ENCODE results near the gene RIGI.

Gene RIGI

DNA sequence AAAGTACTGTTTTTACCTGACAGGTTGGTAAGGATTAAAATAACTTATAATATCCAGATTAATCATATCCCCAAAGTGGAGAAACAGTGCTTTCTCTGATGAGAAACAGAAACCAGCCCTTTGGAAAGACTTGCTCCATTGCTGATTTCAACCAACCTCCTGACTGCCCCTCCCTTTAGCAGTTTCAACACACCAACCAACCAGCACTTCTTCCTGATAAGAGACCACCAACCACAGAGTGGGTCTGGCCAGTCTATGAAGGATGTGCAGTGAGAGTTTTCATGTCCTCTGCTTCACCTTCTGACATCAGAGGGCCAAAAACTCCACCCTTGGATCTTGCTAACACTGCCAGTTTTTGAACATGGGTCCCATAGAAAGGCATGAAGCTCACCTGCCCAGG, 28.1 kb downstream of the RIGI start:
- Histone ChIP-seq H3K9ac (ENCODE audit: low read length) (no peak overlapping the region), H3K4me3 (ENCODE audit: insufficient read depth in 1 of 2, low read depth in 1 of 2, low read length in 2 of 2) (no peak overlapping the region), H2BK12ac (ENCODE audit: low read length in 2 of 2) (no peak overlapping the region), H2AK5ac (ENCODE audit: low read length, severe bottlenecking) (no peak overlapping the region), H3K27me3 (ENCODE audit: control insufficient read depth in 1 of 2, insufficient read depth in 1 of 2, low read length in 2 of 2) (no peaks in the 10 kb centered on the region), H3K36me3 (ENCODE audit: control insufficient read depth in 1 of 2, insufficient read depth in 2 of 2, low read depth in 1 of 2, low read length in 2 of 2) (peaks cover 12 to 62% of the 10 kb centered on the region in 2 experiments), H3K4ac (ENCODE audit: low read depth in 1 of 2, low read length in 2 of 2) (no peak overlapping the region), H4K91ac (ENCODE audit: low read length) (no peak overlapping the region), H3K9me3 (ENCODE audit: control insufficient read depth, low read length) (no peaks in the 10 kb centered on the region), H3K23ac (ENCODE audit: low read length in 2 of 2) (no peak overlapping the region), H3K4me1 (ENCODE audit: control insufficient read depth, insufficient read depth, low read depth, low read length) (peaks cover 2% of the 10 kb centered on the region), H2BK5ac (ENCODE audit: low read depth, low read length, poor library complexity, severe bottlenecking) (no peak overlapping the region), H3K4me2 (ENCODE audit: low read length, poor library complexity, severe bottlenecking) (no peak overlapping the region), H3K79me1 (replicated peaks; ENCODE audit: low read length, poor library complexity, severe bottlenecking) (peaks cover 12% of the 10 kb centered on the region), H3K27ac (ENCODE audit: low read length, poor library complexity, severe bottlenecking) (no peak overlapping the region), H2BK15ac (ENCODE audit: low read depth, poor library complexity, severe bottlenecking) (no peak overlapping the region), H4K8ac (ENCODE audit: low read length) (no peak overlapping the region), H3K18ac (ENCODE audit: low read depth in 1 of 2, low read length in 2 of 2) (no peak overlapping the region), H2AFZ (ENCODE audit: low read depth, low read length) (no peak overlapping the region), H2BK120ac (ENCODE audit: low read depth, low read length) (no peak overlapping the region), H3K14ac (ENCODE audit: low read length in 2 of 2) (no peak overlapping the region)
- no peak for DNase-seq

GRCh38 chr9:32490601-32491000, 35.4 kb downstream of the RIGI start:
- H4K91ac ChIP-seq (ENCODE audit: low read length), result no peak overlapping the region
- DNase-seq, result no peak
- H3K4me3 ChIP-seq (ENCODE audit: insufficient read depth in 1 of 2, low read depth in 1 of 2, low read length in 2 of 2), result no peak overlapping the region
- no peak overlapping the region for H3K4me2 ChIP-seq (ENCODE audit: low read length, poor library complexity, severe bottlenecking)
- H3K27ac ChIP-seq (ENCODE audit: low read length, poor library complexity, severe bottlenecking), result no peak overlapping the region
- H2BK120ac ChIP-seq (ENCODE audit: low read depth, low read length), result no peak overlapping the region
- no peaks in the 10 kb centered on the region for H3K9me3 ChIP-seq (ENCODE audit: control insufficient read depth, low read length)
- H3K36me3 ChIP-seq (ENCODE audit: control insufficient read depth in 1 of 2, insufficient read depth in 2 of 2, low read depth in 1 of 2, low read length in 2 of 2), result peaks cover 8 to 89% of the 10 kb centered on the region in 2 experiments
- H4K8ac ChIP-seq (ENCODE audit: low read length), result no peak overlapping the region
- H3K18ac ChIP-seq (ENCODE audit: low read depth in 1 of 2, low read length in 2 of 2), result no peak overlapping the region
- no peak overlapping the region for H2AK5ac ChIP-seq (ENCODE audit: low read length, severe bottlenecking)
- H3K4ac ChIP-seq (ENCODE audit: low read depth in 1 of 2, low read length in 2 of 2), result no peak overlapping the region
- 96% methylated on average over 3 of the region's 3 CpGs for WGBS
- no peak overlapping the region for H3K9ac ChIP-seq (ENCODE audit: low read length)
- no peak overlapping the region for H2AFZ ChIP-seq (ENCODE audit: low read depth, low read length)
- peaks cover 13% of the 10 kb centered on the region for H3K79me1 ChIP-seq (replicated peaks; ENCODE audit: low read length, poor library complexity, severe bottlenecking)
- H2BK15ac ChIP-seq (ENCODE audit: low read depth, poor library complexity, severe bottlenecking), result no peak overlapping the region
- no peak overlapping the region for H2BK12ac ChIP-seq (ENCODE audit: low read length in 2 of 2)
- no peak overlapping the region for H3K23ac ChIP-seq (ENCODE audit: low read length in 2 of 2)
- H3K4me1 ChIP-seq (ENCODE audit: control insufficient read depth, insufficient read depth, low read depth, low read length), result no peaks in the 10 kb centered on the region
- no peak overlapping the region for H3K14ac ChIP-seq (ENCODE audit: low read length in 2 of 2)
- H2BK5ac ChIP-seq (ENCODE audit: low read depth, low read length, poor library complexity, severe bottlenecking), result no peak overlapping the region
- H3K27me3 ChIP-seq (ENCODE audit: control insufficient read depth in 1 of 2, insufficient read depth in 1 of 2, low read length in 2 of 2), result no peaks in the 10 kb centered on the region

- H3K27me3 ChIP-seq (ENCODE audit: control insufficient read depth in 1 of 2, insufficient read depth in 1 of 2, low read length in 2 of 2), result no peaks in the 10 kb centered on the region
- no peak overlapping the region for H2BK120ac ChIP-seq (ENCODE audit: low read depth, low read length)
- no peak for DNase-seq
- H3K4me1 ChIP-seq (ENCODE audit: control insufficient read depth, insufficient read depth, low read depth, low read length), result no peaks in the 10 kb centered on the region
- H2AFZ ChIP-seq (ENCODE audit: low read depth, low read length), result no peak overlapping the region
- H3K14ac ChIP-seq (ENCODE audit: low read length in 2 of 2), result no peak overlapping the region
- peaks cover 22 to 97% of the 10 kb centered on the region in 2 experiments for H3K36me3 ChIP-seq (ENCODE audit: control insufficient read depth in 1 of 2, insufficient read depth in 2 of 2, low read depth in 1 of 2, low read length in 2 of 2)
- no peak overlapping the region for H2BK5ac ChIP-seq (ENCODE audit: low read depth, low read length, poor library complexity, severe bottlenecking)
- no peak overlapping the region for H3K4ac ChIP-seq (ENCODE audit: low read depth in 1 of 2, low read length in 2 of 2)
- H3K79me1 ChIP-seq (replicated peaks; ENCODE audit: low read length, poor library complexity, severe bottlenecking), result peaks cover 20% of the 10 kb centered on the region
- H4K91ac ChIP-seq (ENCODE audit: low read length), result no peak overlapping the region
- no peak overlapping the region for H2BK12ac ChIP-seq (ENCODE audit: low read length in 2 of 2)
- H3K4me2 ChIP-seq (ENCODE audit: low read length, poor library complexity, severe bottlenecking), result no peak overlapping the region
- H3K9me3 ChIP-seq (ENCODE audit: control insufficient read depth, low read length), result no peaks in the 10 kb centered on the region
- H3K23ac ChIP-seq (ENCODE audit: low read length in 2 of 2), result no peak overlapping the region
- no peak overlapping the region for H2AK5ac ChIP-seq (ENCODE audit: low read length, severe bottlenecking)
- H2BK15ac ChIP-seq (ENCODE audit: low read depth, poor library complexity, severe bottlenecking), result no peak overlapping the region
- no peak overlapping the region for H3K9ac ChIP-seq (ENCODE audit: low read length)
- H3K18ac ChIP-seq (ENCODE audit: low read depth in 1 of 2, low read length in 2 of 2), result no peak overlapping the region
- no peak overlapping the region for H4K8ac ChIP-seq (ENCODE audit: low read length)
- no peak overlapping the region for H3K4me3 ChIP-seq (ENCODE audit: insufficient read depth in 1 of 2, low read depth in 1 of 2, low read length in 2 of 2)
- no peak overlapping the region for H3K27ac ChIP-seq (ENCODE audit: low read length, poor library complexity, severe bottlenecking)
- WGBS, result 75% methylated on average over 3 of the region's 3 CpGs
Measured at GRCh38 chr9:32487981-32488380, 38.0 kb downstream of the RIGI start.

DNA sequence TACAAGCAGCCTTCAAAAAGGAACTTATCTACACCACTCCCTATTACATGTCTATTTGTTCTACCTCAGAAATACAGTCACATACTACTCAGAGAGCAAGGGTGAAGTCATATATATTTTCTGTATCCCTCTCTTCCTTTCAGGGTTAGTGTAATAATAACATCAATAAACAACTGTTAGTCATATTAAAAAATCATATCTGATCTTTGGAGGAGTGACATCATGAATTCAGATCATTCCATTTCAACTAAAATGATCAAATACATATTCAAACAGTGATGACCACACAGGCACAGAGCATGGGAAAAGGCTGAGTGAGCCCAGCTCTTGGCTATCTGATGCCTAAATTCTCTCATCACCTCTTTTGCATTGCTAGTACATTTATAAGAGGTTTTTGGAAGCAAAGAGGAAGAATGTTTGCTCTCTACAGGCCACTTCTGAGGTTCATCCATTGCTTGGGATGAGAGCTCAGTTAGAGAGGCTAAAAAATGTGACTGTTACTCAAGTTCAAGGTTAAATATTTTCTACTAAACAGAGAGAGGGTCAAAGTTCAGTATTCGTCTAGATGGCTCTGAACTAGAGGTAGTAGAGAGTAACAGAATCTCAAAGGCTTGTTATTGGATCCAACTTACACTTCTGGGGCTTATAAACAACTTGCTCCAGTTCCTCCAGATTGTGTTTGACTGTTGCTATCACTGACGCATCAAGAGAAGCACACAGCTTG, 39.0 kb downstream of the RIGI start:
- Histone ChIP-seq H3K4ac (ENCODE audit: low read depth in 1 of 2, low read length in 2 of 2) (no peak overlapping the region), H2BK15ac (ENCODE audit: low read depth, poor library complexity, severe bottlenecking) (no peak overlapping the region), H4K8ac (ENCODE audit: low read length) (no peak overlapping the region), H3K14ac (ENCODE audit: low read length in 2 of 2) (no peak overlapping the region), H3K23ac (ENCODE audit: low read length in 2 of 2) (no peak overlapping the region), H2AK5ac (ENCODE audit: low read length, severe bottlenecking) (no peak overlapping the region), H3K4me2 (ENCODE audit: low read length, poor library complexity, severe bottlenecking) (no peak overlapping the region), H4K91ac (ENCODE audit: low read length) (no peak overlapping the region), H3K79me1 (replicated peaks; ENCODE audit: low read length, poor library complexity, severe bottlenecking) (peaks cover 20% of the 10 kb centered on the region), H3K27me3 (ENCODE audit: control insufficient read depth in 1 of 2, insufficient read depth in 1 of 2, low read length in 2 of 2) (no peaks in the 10 kb centered on the region), H2AFZ (ENCODE audit: low read depth, low read length) (no peak overlapping the region), H3K9me3 (ENCODE audit: control insufficient read depth, low read length) (no peaks in the 10 kb centered on the region), H3K27ac (ENCODE audit: low read length, poor library complexity, severe bottlenecking) (peak overlapping the region; percentile 11), H2BK120ac (ENCODE audit: low read depth, low read length) (no peak overlapping the region), H3K18ac (ENCODE audit: low read depth in 1 of 2, low read length in 2 of 2) (no peak overlapping the region), H3K4me3 (ENCODE audit: insufficient read depth in 1 of 2, low read depth in 1 of 2, low read length in 2 of 2) (no peak overlapping the region), H3K9ac (ENCODE audit: low read length) (no peak overlapping the region), H2BK12ac (ENCODE audit: low read length in 2 of 2) (no peak overlapping the region), H2BK5ac (ENCODE audit: low read depth, low read length, poor library complexity, severe bottlenecking) (no peak overlapping the region), H3K36me3 (ENCODE audit: control insufficient read depth in 1 of 2, insufficient read depth in 2 of 2, low read depth in 1 of 2, low read length in 2 of 2) (peaks cover 28 to 97% of the 10 kb centered on the region in 2 experiments), H3K4me1 (ENCODE audit: control insufficient read depth, insufficient read depth, low read depth, low read length) (no peaks in the 10 kb centered on the region)
- DNase-seq, result no peak
- 90% methylated on average over 2 of the region's 2 CpGs for WGBS

Measured in mesenchymal stem cell (in vitro differentiated cells and primary cell).